Activated CD4-positive, CD25-positive, alpha-beta regulatory T cell treated with anti-CD3 and anti-CD28 coated beads, Interleukin-2, amount 50 U/mL, for 16 hours (primary cell): ENCODE data around the gene CTTNBP2.

Experiments used
- DNase-seq: peaks from one replicate; pipeline ENCODE4 v3.0.0-alpha.2; 2020; ENCODE audit warnings: low read depth, low spot score

Gene CTTNBP2

GRCh38 chr7:117873310-117874190, at the start of gene CTTNBP2:
Gene CTTNBP2 (minus strand): TSS chr7:117873441. CDS start chr7:117873415, 26 bp downstream.
- no peak for DNase-seq

GRCh38 chr7:117916309-117916708, 43.1 kb upstream of the CTTNBP2 start:
- DNase-seq, result no peak

DNA sequence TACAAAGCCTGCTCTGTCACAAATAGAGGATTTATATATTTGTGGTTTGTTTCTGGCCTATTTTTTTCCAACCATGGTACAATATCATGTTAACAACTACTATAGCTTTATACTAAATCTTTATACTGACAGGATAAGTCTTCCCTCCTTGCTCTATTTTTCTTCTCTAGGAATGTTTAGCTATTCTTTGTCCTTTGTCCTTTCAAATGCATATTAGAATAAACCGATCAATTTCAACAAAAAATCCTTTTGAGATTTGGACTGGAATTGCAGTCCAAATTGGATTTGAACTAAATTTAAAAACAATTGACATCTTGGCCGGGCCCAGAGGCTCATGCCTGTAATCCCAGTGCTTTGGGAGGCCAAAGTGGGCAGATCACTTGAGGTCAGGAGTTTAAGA, 39.2 kb upstream of the CTTNBP2 start:
- DNase-seq, result no peak

DNA sequence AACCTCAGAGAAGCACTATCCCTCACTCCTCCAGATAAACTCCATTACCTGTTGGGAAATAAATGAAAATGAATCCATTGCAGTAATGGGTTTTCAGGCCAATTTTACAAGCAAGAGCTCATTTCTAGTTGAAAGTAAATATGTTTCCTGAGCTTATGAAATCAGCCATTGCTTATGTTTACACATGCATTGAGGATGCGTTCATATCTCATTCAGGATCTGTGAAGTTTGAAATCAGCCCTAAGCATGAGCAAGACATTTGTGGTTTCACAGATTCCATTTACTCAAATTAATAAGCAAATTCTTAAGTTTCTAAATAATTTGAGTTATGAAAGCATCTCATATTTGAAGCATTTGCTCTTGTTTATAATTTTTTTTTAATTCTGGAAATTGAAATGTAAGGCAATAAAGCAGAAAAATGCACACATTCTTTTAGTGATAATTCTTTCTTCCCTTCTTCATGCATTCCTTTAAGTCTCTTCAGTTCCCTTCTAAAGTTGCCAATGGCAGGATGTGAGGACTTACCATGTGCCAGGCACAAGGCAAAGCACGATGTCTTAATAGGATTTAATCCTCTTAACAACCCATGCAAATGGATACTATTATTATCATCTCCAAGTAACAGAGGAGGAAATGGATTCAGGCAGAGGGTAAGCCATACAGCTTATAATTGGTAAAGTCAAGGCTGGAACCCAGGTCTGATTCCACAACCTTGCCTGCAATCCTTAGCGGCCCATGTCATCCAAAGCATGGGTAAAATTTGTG, 35.0 kb upstream of the CTTNBP2 start:
- no peak for DNase-seq

GRCh38 chr7:117907049-117907640, 33.9 kb upstream of the CTTNBP2 start:
- DNase-seq, result no peak

DNA sequence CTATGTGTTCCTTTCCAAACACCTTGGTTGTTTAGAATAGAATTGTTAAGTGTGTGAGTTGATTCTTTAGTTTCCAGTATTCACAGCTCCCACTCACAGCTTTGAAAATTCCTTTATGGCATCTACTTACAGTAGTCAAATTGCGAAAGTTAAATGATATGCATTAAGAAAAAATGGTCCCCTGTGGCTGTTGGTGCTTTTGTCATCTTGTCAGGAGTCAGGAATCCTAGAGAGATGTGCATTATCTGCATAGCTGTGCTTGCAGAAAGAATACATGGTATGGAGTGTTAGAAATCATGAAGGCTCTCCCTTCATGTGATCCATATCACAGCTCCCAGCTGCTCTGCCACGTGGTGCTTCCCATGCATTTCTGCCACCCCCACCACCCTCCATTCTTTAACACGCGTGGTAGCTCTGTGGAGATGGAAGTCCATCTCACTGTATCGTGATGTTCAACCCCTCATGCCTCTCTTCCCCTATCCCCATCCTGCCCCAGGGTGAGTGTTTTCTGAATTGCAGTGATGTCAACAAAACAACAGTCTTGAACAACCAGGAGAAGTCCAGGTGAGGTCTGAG, 29.2 kb upstream of the CTTNBP2 start:
- DNase-seq, result no peak

- DNase-seq, result no peak
Observed at GRCh38 chr7:117901089-117901797, 28.0 kb upstream of the CTTNBP2 start.

DNA sequence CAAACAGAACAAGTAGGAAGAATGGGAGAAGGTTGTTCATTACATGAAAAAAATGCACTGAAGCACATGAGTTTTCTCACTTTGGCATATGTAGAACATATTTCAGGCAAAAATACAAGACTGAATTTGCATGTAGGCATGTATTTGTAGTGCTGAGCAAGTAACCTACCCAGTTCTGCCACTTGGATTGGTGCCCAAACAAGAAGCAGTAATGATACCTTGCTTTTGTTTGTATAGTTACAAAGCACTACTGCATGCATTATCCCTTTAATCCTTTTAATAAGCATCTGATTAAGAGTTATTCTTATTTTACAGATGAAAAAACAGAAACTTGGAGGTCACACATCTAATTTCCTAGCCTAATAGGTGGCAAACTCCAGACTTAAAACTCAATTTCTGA, 23.1 kb upstream of the CTTNBP2 start:
- no peak for DNase-seq

- DNase-seq, result no peak
Observed at GRCh38 chr7:117895276-117895675, 22.0 kb upstream of the CTTNBP2 start.

GRCh38 chr7:117894037-117894436, 20.8 kb upstream of the CTTNBP2 start:
- no peak for DNase-seq

GRCh38 chr7:117892821-117893220, 19.6 kb upstream of the CTTNBP2 start:
- no peak for DNase-seq

GRCh38 chr7:117889611-117890010, 16.4 kb upstream of the CTTNBP2 start:
- DNase-seq, result no peak

DNA sequence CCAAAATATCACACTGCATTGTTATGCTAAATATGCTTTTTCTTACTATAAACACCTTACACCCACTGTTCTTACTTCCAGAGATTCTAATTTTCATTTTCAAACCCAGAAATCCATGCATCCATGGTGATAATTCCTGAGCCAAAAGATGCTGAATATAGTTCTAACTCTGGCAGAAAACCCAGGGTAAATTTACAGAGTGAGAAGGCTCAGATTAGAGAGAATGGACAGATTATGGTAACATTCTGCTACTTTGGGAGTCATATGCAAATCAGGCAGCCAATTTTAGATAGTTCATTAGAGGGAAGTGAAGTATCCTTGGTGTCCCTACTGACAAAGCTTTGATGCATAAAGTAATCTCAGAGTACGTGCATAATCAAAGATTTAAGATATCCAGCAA, 15.4 kb upstream of the CTTNBP2 start:
- DNase-seq, result no peak

- DNase-seq, result no peak
Observed at GRCh38 chr7:117882594-117882993, 9.4 kb upstream of the CTTNBP2 start.

DNA sequence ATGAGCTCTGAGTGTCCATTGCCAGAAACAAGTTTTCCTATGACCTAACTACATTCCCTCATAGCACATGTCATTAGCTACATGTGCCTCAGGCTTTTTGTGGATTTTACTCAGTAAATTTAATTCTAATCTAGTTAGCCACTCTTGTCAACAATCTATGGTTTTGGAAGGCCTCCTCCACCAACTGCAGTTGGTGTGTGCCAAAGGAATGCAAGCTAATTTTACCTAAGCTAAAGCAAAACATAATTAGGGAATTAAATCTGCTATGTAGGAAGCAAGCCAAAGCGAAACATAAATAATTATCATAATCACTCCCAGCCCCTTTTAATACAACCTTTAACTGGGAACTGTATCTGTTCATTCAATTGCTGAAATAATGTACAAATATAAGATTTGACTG, 3.5 kb upstream of the CTTNBP2 start:
- no peak for DNase-seq

- DNase-seq, result no peak
Observed at GRCh38 chr7:117875566-117875965, 2.3 kb upstream of the CTTNBP2 start.

- DNase-seq, result no peak
Observed at GRCh38 chr7:117874191-117874700, 1.0 kb upstream of the CTTNBP2 start.

DNA sequence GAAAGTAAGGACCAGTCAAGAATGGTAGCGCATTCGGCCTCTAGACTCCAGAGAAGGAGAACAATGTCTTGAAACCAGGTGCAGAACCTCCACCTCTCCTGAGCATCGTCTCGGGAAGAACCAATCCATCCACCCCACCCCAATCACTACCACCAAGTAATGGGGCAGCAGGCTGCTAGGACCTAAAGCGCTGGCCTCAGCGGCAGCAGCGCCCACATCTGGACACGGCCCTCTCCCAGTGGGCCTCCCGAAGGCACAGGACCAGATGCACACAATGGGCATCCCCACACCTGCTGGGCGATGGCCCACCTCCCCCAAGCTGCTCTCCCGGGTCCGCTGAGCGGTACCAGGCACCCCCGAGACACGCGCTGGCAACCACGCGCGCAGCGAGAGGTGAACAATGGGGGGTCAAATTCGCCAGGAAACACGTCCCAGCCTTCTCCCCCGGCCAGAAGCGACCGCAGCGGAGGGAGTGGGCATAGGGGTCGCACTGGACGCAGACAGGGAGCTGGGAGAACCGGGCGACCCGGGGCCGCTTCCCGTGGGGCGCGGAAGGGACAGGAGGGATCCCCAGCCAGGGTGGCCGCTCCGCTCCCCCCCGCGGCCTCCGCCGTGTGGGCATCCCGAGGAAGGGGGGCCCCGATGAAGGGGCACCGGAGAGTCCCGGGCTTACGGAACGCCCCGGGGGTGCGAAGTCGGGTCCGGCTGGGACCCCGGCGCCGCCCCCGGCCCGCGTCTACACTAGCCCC, 506 bp downstream of the CTTNBP2 start:
- no peak for DNase-seq

DNA sequence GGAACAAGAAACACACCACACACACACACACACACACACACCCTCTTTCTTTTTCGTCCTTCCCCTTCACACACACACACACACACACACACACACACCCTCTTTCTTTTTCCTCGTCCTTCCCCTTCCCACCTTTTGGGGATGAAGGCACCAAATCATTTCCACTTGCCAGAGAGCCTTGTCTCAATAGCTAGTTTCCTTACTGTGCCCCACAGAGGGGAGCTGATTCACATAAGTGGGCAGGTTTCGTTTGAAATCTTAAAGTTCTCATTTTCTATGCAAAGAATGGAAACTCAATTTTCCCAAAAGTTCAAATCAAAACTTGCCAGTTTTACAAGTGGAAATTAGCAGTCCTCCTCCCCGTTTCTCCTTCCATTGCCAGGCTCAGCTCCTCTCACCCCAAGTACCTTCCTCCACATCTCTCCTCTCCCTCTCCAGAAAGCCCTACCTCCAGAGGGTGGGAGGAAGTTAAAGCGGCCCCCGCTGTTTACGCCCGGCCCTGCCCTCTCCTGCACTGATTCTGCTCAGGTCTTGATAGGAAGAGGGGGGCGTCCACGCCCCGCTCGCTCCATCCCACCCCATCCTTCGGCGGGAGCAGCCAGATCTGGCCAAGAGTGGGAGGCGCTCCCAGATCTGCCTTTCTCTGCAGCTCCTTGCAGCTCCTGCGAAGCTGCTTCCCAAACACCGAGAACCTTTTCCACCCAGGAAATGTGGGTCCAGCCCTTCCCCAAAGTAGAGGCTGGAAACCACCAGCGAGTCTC, 1.3 kb downstream of the CTTNBP2 start:
- DNase-seq, result no peak

- DNase-seq, result no peak
Observed at GRCh38 chr7:117871401-117871777, 1.9 kb downstream of the CTTNBP2 start.
